Motor neuron (in vitro differentiated cells): ENCODE measurements around the gene ZNF549. TPM values are rescaled to one million over a fixed set of nuclear protein-coding genes. Genes with fewer than 3 reads are reported as not detected.

Experiments used
- ATAC-seq, 8 experiments: fragments of 200-7000 bp; cut with Tn5 transposase; replicated peaks in 6 of 8; 2 replicates each; pipeline ENCODE4 v1.8.0; 2021; ENCODE audit warnings: mild to moderate bottlenecking in 8 of 8, moderate library complexity in 8 of 8
- H3K27ac ChIP-seq, 2 donors: fragments of 250-450 bp; sonication (Bioruptor Pico); 2 replicates each; pipeline ENCODE4 v1.9.0; 2021; ENCODE audit warnings: antibody characterized with exemption in 2 of 2, mild to moderate bottlenecking in 2 of 2, moderate library complexity in 1 of 2
- H3K4me1 ChIP-seq, 2 donors: fragments of 250-450 bp; sonication (Bioruptor Pico); replicated peaks in 1 of 2; 2 replicates each; pipeline ENCODE4 v1.6.1; 2021; ENCODE audit warnings: antibody characterized with exemption in 2 of 2, mild to moderate bottlenecking in 2 of 2, moderate library complexity in 1 of 2
- H3K4me3 ChIP-seq, 5 donors: fragments of 250-450 bp; sonication (Bioruptor Pico); 2 replicates each; pipeline ENCODE4 v1.9.0; 2021; ENCODE audit warnings: antibody characterized with exemption in 5 of 5, mild to moderate bottlenecking in 5 of 5, moderate library complexity in 4 of 5
- WGBS, 10 experiments: fragments of 450-650 bp; shearing (Covaris generic); methylation state at CpG; one replicate each; pipeline ENCODE4 v1.0.0; 2022; 5-methylcytosine and 5-hydroxymethylcytosine counted together
- in situ Hi-C, 9 experiments: fragments of 400-800 bp; cut with MboI; loops; one replicate each; pipeline ENCODE4 v1.15.0; 2021; ENCODE audit warnings: low sequenced_read_pairs in 9 of 9, low pct_unique_long_range_greater_than_20kb in 2 of 9; ENCODE audit not compliant: unreplicated experiment in 9 of 9
- total RNA-seq, 8 experiments: library from RNA; unstranded; fragments of 300-600 nt; gene quantifications; 2 replicates each; pipeline versions ENCODE4 v1.2.3 to v1.2.4, GENCODE V29; 2022

ZNF549 gene
- total RNA-seq, 8 experiments from 2014 or later = 5.4 to 11.9 (median 7.9) TPM

DNA sequence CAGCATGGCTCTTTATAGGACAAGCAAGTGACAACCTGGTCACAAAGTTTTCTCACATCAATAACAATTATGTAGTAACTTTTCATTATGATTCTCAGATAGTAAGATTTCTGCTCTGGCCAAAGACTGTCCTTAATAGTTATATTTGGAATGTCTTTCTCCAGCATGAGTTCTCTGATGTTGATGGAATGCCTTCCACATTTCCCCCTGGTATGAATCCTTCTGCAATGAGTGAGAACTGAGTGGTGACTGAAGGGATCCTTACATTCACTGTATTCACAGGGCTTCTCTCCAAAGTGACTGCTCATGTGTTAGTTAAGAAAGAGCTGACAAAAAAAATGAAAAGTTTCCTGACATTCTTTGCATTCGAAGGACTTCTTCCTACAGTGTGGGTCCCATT lies 19.4 kb downstream of the ZNF549 start:
- ATAC-seq = no peak
- Histone ChIP-seq H3K27ac (no peak overlapping the region), H3K4me1 (no peaks in the 10 kb centered on the region), H3K4me3 (no peak overlapping the region)
- 83 to 100% (median 100%) methylated on average over 1 of the region's 1 CpG; no CpG with 5 or more reads in 5 of the 10 experiments for WGBS, 10 experiments
- in situ Hi-C loops = no loop called here

DNA sequence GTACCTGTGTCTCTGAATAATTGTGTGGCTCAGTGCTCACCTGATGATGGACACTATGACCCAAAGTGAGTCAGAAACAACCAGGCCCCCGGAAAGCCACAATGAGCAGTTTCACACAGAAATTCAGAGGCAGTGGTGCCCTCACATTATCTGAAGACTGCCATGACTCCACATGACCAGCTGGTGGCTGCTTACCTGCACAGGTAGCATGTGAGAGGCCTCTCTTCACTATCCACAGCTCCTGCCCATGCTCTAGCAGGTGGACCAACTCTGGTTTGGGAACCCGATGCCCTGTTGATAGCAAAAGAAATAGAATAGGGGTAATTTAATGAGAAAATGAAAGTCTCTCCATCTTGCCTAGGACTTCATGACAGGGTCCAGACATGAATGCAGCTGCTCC lies 25.3 kb downstream of the ZNF549 start:
- no peaks in the 10 kb centered on the region for H3K4me1 ChIP-seq
- no peak for ATAC-seq
- H3K27ac ChIP-seq = no peak overlapping the region
- in situ Hi-C loops = no loop called here
- 90 to 100% (median 100%) methylated on average over 1 to 2 of the region's 2 CpGs; no CpG with 5 or more reads in 4 of the 10 experiments for WGBS, 10 experiments
- no peak overlapping the region for H3K4me3 ChIP-seq

DNA sequence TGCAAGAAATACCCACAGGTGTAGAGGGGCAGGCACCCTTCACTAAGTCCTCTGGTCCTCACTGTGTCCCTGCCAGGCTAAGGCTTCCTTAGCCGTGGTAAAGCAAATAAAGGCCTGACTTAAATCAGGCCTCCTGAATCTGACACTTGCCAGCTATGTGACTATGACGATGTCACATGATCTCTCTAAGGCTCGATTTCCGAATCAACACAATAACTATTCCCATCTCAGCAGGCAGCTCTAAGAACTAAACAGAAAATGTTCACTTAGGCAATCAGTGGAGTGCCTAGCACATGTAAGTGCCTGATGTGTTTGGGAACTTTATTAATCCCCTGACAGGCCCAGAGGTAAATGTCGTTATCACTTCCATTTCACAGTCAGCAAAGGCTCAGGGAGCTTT lies 30.5 kb downstream of the ZNF549 start:
- no peak for ATAC-seq
- peaks cover 10 to 11% of the 10 kb centered on the region in 2 donors for H3K4me1 ChIP-seq
- 80 to 100% (median 88%) methylated on average over 1 to 4 of the region's 5 CpGs; no CpG with 5 or more reads in 4 of the 10 experiments for WGBS, 10 experiments
- H3K27ac ChIP-seq = no peak overlapping the region
- H3K4me3 ChIP-seq = peak overlapping the region in 3 of 5 donors; percentile 86 to 97 (median 93)
- in situ Hi-C loops = no loop called here

DNA sequence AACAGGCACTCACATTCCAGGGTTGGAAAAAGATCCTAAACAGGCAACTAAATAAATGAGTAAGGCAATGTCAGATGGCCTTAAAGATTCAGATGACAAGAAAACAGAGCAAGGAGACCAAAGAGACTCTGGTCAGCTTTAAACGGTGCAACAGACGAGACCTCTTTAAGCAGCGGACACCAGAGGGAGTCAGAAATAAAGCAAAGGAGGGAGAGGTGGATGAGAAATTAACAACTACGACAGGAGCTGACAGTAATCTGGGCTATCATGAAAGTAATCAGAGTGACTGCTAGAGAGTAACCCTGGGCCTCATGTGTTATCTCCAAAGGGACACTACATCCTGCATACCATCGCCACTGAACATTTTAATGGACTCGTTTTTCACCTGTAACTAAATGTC lies 31.4 kb downstream of the ZNF549 start:
- peak in 3 of 8 experiments; percentile 2 to 11 (median 3) for ATAC-seq
- Histone ChIP-seq H3K4me1 (peaks cover 10 to 11% of the 10 kb centered on the region in 2 donors), H3K27ac (peak overlapping the region in 1 of 2 donors; percentile 92), H3K4me3 (peak overlapping the region; percentile 86 to 99 (median 96))
- WGBS, 10 experiments = 0 to 59% (median 38%) methylated on average over 2 to 6 of the region's 6 CpGs; no CpG with 5 or more reads in 2 of the 10 experiments
- in situ Hi-C loops = no loop called here

DNA sequence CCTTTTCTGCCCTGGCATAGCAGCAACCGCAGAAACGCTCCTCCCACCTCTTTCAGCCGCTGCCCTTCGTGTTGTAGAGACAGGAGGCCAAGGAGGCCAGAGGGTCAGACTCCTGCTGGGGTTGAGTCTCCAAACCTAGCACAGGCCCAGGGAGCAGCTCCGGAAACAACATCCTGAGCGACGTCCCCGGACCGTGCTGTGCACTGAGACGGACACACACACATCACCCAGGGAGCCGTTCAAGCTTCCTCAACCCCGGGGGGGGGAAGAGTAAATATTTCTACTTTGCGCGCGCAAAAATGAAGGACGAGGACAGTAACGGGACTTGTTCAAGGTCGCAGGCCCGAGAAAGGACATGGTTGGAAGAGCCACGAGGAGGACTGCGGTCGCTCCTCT lies 31.9 kb downstream of the ZNF549 start:
- WGBS, 10 experiments = 0 to 4% (median 0%) methylated on average over 1 to 10 of the region's 22 CpGs; no CpG with 5 or more reads in 6 of the 10 experiments
- in situ Hi-C loops = no loop called here
- peak; percentile 23 to 41 (median 29) for ATAC-seq
- H3K27ac ChIP-seq = peak overlapping the region; percentile 87 to 92
- H3K4me3 ChIP-seq = peak overlapping the region; percentile 86 to 99 (median 96)
- peaks cover 10 to 11% of the 10 kb centered on the region in 2 donors for H3K4me1 ChIP-seq

DNA sequence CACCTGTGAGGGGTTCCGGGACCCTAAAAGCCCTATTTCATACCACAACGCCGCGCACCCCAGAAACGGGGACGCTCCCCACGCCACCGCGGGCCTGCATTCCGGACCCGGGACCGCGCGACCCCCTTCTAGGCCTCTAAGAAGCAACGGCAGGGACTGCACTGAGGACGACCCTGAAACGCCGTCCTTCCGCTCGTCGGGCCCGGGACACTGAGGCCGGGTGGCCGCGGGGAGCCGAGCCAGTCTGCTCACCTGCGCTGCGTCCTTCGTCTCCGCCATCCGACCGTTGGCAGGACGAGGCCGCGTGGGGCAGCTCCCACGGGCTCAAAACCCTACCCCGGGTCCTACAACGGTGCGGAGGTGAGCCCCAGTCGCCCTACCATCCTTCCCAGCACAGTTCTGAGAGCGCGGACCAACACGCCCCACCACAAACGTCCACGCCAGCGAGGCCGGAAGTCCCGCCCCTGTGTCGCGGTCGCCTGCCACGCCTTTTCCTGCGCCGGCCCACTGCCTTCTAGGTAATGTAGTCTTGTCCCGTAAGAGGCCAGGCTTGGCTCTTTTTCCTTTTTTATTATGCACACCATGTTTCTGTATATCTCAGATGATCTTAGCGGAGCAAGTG lies 32.4 kb downstream of the ZNF549 start, which contains the start of gene ZNF550:
Gene ZNF550, minus strand, starts transcription at position 460 of the 622 bp plus-strand sequence. Its CDS starts 181 bp downstream, at position 279.
- 0 to 4% (median 1%) methylated on average over 1 to 18 of the region's 56 CpGs; no CpG with 5 or more reads in 2 of the 10 experiments for WGBS, 10 experiments

DNA sequence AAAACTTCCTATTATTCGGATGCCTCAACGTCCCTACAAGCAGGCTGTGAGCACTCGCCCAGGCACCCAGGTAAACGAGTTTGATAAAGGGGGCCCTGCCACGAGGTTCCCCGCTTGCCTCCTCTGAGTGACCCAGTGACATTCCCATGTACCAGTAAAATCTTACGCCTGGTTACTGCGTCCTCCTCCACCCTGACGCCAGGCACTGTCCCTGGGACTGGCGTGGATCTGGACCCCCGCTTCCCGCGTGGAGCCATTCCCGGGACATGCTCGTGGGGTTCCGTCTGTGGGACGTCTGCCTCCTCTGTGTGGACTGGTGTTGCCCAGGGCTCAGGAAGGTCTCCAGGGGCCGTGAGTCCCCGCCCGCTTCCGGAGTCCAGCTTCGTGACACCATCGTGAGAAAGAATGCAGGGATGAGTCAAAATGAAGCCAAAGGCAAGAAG lies 32.9 kb downstream of the ZNF549 start:
- peak overlapping the region; percentile 86 to 99 (median 96) for H3K4me3 ChIP-seq
- peak overlapping the region; percentile 87 to 92 for H3K27ac ChIP-seq
- ATAC-seq = peak in 5 of 8 experiments; percentile 1 to 58 (median 11)
- WGBS, 10 experiments = 0 to 100% (median 79%) methylated on average over 2 to 16 of the region's 23 CpGs; no CpG with 5 or more reads in 1 of the 10 experiments
- peaks cover 10 to 11% of the 10 kb centered on the region in 2 donors for H3K4me1 ChIP-seq
- in situ Hi-C loops = no loop called here

More for the DNA sequence above, 32.4 kb downstream of the ZNF549 start, which contains the start of gene ZNF550:
- Histone ChIP-seq H3K4me3 (peak within 1 kb of the TSS; percentile 86 to 99 (median 96)), H3K27ac (peak within 1 kb of the TSS; percentile 87 to 92), H3K4me1 (peaks cover 10 to 11% of the 10 kb centered on the region in 2 donors)
- peak; percentile 94 to 100 (median 99) for ATAC-seq
- in situ Hi-C loops = no loop called here

DNA sequence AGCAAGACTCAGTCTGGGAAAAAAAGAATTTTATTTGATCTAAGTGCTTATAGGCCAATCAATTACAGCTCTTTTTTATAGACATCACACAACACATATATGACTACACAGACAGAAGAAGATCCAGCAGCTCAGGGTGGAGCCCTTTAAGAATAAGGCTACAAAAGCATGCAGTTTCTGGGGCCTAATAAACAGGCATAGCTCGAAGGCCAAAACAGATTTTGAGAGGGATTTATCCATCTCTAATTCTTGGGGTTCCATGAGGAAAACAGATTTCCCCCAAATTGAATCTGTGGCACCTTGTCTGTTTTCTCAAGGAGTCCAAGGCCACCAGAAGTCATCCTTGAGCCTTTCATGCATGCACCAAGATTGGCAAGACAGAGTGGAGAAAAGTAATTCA lies 36.4 kb downstream of the ZNF549 start:
- in situ Hi-C loops = no loop called here
- Histone ChIP-seq H3K4me3 (no peak overlapping the region), H3K27ac (no peak overlapping the region), H3K4me1 (peaks cover 0 to 2% of the 10 kb centered on the region in 2 donors)
- WGBS, 10 experiments = 0 to 56% (median 0%) methylated on average over 1 of the region's 1 CpG; no CpG with 5 or more reads in 4 of the 10 experiments
- no peak for ATAC-seq

DNA sequence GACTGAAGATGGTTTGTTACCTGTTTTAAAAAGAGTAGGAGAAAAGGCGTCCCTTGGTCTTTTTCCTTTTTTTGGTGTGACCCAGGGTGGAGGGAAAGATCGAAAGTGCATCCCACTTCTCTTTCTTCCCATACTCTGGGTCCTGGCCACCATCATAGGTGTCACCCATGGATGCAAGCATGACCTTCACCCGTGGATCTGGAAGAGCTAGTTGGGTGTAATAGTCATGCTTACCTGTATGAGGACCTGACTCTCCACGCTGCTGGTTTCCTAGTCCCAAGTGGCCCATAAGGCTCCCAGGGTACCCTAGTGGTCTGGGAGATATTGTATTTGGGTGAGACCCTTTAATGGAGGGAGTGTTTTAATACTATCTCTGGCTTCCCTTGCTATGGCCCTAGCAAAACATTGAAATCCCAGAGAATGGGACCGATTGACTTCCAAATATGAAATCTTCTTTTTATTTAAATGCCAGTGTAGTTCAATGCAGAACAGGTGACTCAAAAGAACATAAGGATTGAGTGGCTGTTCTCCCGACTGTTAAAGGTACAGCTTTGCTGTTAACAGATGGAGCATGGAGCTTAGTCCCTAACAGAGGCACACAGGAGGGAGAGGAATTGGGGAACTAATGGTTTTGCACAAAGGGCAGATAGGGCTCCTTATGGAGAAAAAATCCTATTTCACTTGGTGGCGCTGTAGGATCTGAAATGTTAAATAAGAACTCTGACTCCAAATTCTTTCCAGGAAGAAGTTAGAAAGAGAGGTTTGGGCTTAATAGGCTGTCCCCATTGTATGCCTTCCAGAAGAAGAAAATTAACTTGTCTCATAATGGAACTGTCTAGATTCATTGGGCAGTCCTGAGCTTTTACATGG lies 39.5 kb downstream of the ZNF549 start:
- no peaks in the 10 kb centered on the region for H3K4me1 ChIP-seq
- 31 to 100% (median 58%) methylated on average over 1 to 6 of the region's 7 CpGs; no CpG with 5 or more reads in 1 of the 10 experiments for WGBS, 10 experiments
- H3K4me3 ChIP-seq = no peak overlapping the region
- in situ Hi-C loops = no loop called here
- ATAC-seq = no peak
- H3K27ac ChIP-seq = no peak overlapping the region

DNA sequence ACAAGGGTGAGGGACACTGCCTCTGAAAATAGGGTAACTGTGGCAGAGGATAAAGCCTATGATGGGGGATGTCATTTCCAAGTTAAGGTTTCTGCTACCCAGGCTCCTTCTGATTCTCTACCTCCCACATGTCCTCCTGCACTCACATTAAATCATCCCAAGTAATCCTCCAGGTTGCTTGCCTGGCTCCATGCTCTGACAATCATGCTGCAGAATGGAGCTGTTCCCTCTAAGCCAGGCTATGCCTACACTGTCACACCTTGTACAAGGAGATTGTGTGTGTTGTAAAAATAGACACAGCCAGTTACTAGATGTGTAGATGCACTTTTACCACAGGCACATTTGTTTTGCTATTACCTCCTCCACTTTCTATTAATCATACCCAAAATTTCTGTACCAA lies 43.6 kb downstream of the ZNF549 start:
- Histone ChIP-seq H3K27ac (no peak overlapping the region), H3K4me3 (no peak overlapping the region), H3K4me1 (no peaks in the 10 kb centered on the region)
- ATAC-seq = no peak
- in situ Hi-C loops = no loop called here

DNA sequence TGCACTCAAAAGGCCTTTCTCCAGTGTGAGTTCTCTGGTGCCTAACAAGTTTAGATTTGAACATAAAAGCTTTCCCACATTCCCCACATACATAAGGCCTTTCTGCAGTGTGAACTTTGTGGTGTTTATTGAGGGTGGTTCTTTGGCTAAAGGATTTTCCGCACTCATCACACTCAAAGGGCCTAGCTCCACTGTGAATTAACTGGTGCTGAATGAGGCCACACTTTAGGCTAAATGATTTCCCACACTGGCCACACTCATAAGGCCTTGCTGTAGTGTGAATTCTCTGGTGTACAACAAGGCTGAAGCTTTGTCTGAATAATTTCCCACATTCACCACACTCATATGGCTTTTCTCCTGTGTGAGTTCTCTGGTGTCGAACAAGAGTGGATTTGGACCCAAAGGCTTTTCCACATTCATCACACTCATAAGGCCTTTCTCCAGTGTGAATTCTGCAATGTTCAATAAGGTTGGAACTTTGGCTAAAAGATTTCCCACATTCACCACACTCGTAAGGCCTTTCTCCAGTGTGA lies 45.3 kb downstream of the ZNF549 start:
- no peaks in the 10 kb centered on the region for H3K4me1 ChIP-seq
- H3K4me3 ChIP-seq = no peak overlapping the region
- WGBS, 10 experiments = 73 to 100% (median 100%) methylated on average over 1 to 3 of the region's 3 CpGs; no CpG with 5 or more reads in 3 of the 10 experiments
- in situ Hi-C loops = no loop called here
- no peak overlapping the region for H3K27ac ChIP-seq
- no peak for ATAC-seq

DNA sequence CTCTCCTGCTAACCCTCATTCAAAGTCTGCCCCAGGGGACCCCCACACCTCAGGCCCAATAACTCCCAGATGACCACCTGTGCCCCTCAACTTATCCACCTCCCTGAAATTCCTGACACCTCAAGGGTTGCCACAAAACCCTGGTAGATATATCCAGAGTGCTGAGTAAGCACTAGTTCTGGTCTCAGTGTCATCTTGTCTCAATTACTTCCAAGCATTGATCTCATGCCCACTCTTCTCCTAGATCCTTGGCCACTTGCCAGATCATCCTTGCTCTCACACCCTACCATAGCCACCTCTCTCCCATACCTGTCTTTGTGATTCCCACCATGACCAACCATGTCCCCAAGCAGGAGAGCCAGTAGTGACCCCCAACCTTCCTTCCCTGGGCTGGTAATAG lies 49.5 kb downstream of the ZNF549 start:
- ATAC-seq = no peak
- in situ Hi-C loops = no loop called here
- no peak overlapping the region for H3K27ac ChIP-seq
- peaks cover 5 to 6% of the 10 kb centered on the region in 2 donors for H3K4me1 ChIP-seq
- no peak overlapping the region for H3K4me3 ChIP-seq
